ENCODE data around the gene EMC1.

DNA sequence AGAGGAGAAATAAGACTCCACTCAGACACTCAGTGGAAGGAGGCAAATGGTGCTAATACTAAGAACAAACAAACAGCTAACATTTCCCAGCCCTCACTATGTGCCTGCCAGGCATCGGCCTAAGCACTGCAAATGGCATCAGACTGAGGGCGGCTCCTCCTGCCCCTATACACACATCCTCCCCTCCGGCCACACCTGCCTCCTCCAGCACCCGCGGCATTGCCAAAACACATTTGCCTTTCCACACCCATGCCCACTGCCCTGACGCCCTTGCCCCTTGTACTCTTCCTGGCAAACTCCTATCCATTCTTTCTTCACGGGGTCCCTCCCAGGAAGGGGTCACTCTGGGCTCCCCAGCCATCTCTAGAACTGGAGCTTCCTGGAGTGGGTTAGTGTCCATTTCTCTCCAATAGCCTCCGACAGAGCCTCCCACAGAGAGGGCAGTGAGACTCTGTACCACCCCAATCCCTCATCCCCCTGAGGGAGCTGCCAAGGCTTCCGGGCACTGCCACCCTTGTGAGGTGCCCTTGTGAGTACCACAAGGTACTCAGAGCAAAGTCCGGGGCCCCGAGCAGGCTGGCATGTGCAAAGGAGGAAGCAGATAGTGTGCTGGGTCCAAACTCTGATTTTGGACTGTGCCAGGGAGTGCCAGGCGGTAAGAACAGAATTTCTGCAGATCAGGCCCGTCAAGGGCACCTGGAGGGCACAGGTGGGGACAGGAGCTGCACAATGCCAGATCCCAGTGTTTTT, 36.3 kb upstream of the EMC1 start:
- TF ChIP-seq, protein P1, sequence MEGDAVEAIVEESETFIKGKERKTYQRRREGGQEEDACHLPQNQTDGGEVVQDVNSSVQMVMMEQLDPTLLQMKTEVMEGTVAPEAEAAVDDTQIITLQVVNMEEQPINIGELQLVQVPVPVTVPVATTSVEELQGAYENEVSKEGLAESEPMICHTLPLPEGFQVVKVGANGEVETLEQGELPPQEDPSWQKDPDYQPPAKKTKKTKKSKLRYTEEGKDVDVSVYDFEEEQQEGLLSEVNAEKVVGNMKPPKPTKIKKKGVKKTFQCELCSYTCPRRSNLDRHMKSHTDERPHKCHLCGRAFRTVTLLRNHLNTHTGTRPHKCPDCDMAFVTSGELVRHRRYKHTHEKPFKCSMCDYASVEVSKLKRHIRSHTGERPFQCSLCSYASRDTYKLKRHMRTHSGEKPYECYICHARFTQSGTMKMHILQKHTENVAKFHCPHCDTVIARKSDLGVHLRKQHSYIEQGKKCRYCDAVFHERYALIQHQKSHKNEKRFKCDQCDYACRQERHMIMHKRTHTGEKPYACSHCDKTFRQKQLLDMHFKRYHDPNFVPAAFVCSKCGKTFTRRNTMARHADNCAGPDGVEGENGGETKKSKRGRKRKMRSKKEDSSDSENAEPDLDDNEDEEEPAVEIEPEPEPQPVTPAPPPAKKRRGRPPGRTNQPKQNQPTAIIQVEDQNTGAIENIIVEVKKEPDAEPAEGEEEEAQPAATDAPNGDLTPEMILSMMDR (IDR thresholded peaks at IDR 0.05), result no peak
- no peak for TF ChIP-seq POLR2A (IDR thresholded peaks at IDR 0.05)
- no peak for TF ChIP-seq POLR2AphosphoS5 (IDR thresholded peaks at IDR 0.05; ENCODE audit: insufficient read depth in 1 of 2, low read depth in 1 of 2)
